Transverse colon (tissue), 4 donors: ENCODE measurements around the gene SLC27A4. TPM values are rescaled to one million over a fixed set of nuclear protein-coding genes. Genes with fewer than 3 reads are reported as not detected.

Experiments
- DNase-seq: peaks from one replicate; pipeline ENCODE4 v3.0.0-alpha.2; 2019
- H3K27ac ChIP-seq, 4 donors: fragments of 200-600 bp; sonication (generic); 2 replicates each; pipeline ENCODE4 v1.5.1; 2016 to 2018; ENCODE audit warnings: inconsistent platforms in 4 of 4
- H3K27me3 ChIP-seq: fragments of 200-600 bp; sonication (generic); 2 replicates; pipeline ENCODE4 v1.5.1; 2017; ENCODE audit warnings: inconsistent platforms
- H3K36me3 ChIP-seq, 4 donors: fragments of 200-600 bp; sonication (generic); 2 replicates each; pipeline ENCODE4 v1.5.1; 2017 to 2019; ENCODE audit warnings: inconsistent platforms in 4 of 4
- H3K4me1 ChIP-seq, 4 donors: fragments of 200-600 bp; sonication (generic); 2 replicates each; pipeline ENCODE4 v1.5.1; 2017 to 2020; ENCODE audit warnings: inconsistent platforms in 4 of 4
- H3K4me3 ChIP-seq, 4 donors: fragments of 200-600 bp; sonication (generic); 1 replicate in 1 of 4; 2 replicates in 3 of 4; pipeline versions ENCODE4 v1.5.1 to v1.6.1; 2017 to 2019; ENCODE audit warnings: inconsistent platforms in 4 of 4
- H3K9me3 ChIP-seq, 2 donors: fragments of 200-600 bp; sonication (generic); 2 replicates each; pipeline ENCODE4 v1.5.1; 2017 to 2019; ENCODE audit warnings: inconsistent platforms in 2 of 2
- CTCF ChIP-seq, 5 experiments: fragments of 200-600 bp in 3 of 5; fragments of 450-650 bp in 2 of 5; sonication (generic) in 3 of 5; IDR thresholded peaks; 1 replicate in 2 of 5; 2 replicates in 3 of 5; pipeline ENCODE4 v1.5.1; 2016 to 2017; ENCODE audit warnings: antibody characterized with exemption in 5 of 5, inconsistent platforms in 3 of 5, mild to moderate bottlenecking in 2 of 5, moderate library complexity in 1 of 5
- EP300 ChIP-seq: sonication (generic); formaldehyde crosslinking; IDR thresholded peaks from one replicate; pipeline ENCODE4 v1.6.1; 2017; ENCODE audit warnings: antibody characterized with exemption, low read depth
- POLR2A ChIP-seq: fragments of 450-650 bp; IDR thresholded peaks from one replicate; pipeline ENCODE4 v1.6.1; 2016; ENCODE audit warnings: antibody characterized with exemption, mild to moderate bottlenecking, moderate library complexity
- POLR2AphosphoS5 ChIP-seq, 3 donors: sonication (generic); formaldehyde crosslinking; IDR thresholded peaks; one replicate each; pipeline ENCODE4 v1.6.1; 2016; ENCODE audit warnings: antibody characterized with exemption in 3 of 3
- WGBS, 2 donors: methylation state at CpG; one replicate each; pipeline ENCODE4 v1.1.5; 2018; ENCODE audit warnings: low coverage in 1 of 2; 5-methylcytosine and 5-hydroxymethylcytosine counted together
- in situ Hi-C, 4 donors: fragments of 200-750 bp; cut with MboI; loops; one replicate each; pipeline versions ENCODE4 v1.15.0 to v1.15.1; 2017; ENCODE audit warnings: low sequenced_read_pairs in 3 of 4, low pct_ligation_motif_present in 1 of 4, low pct_unique_long_range_greater_than_20kb in 1 of 4
- intact Hi-C: fragments of 100-400 bp; cut with DNase I; formaldehyde crosslinking; loops from one replicate; pipeline ENCODE4 v1.15.1; 2023; ENCODE audit warnings: low total_unique reads
- total RNA-seq, 4 donors: library from RNA; depleted of rRNA; stranded (reverse); fragments of >200 nt; gene quantifications; one replicate each; pipeline ENCODE4 v1.1.0, GENCODE V29; 2016

SLC27A4 gene
- total RNA-seq, 4 donors from 2014 or later, result 26.3 to 92.4 (median 44.2) TPM

- peak; percentile 96 for DNase-seq
- TF ChIP-seq CTCF (IDR thresholded peaks at IDR 0.05), result peak in 1 of 5 experiments; percentile 2
- peak; percentile 78 to 85 (median 79) for TF ChIP-seq POLR2AphosphoS5 (IDR thresholded peaks at IDR 0.05)
- no peak for TF ChIP-seq EP300
- TF ChIP-seq POLR2A, result peak; percentile 93
- 0 to 1% methylated on average over 10 to 51 of the region's 55 CpGs for WGBS, 2 donors
- peaks cover 10 to 29% (median 20%) of the 10 kb centered on the region in 4 donors for H3K4me1 ChIP-seq
- intact Hi-C loops, result no loop called here
- peak within 1 kb of the TSS; percentile 86 to 98 (median 92) for H3K27ac ChIP-seq
- peak within 1 kb of the TSS; percentile 66 to 94 (median 78) for H3K4me3 ChIP-seq
- no peaks in the 10 kb centered on the region for H3K27me3 ChIP-seq
- H3K36me3 ChIP-seq, result no peaks in the 10 kb centered on the region
- H3K9me3 ChIP-seq, result no peaks in the 10 kb centered on the region
- in situ Hi-C loops, result no loop called here
Observed at GRCh38 chr9:128370752-128371629, 30.7 kb downstream of the SLC27A4 start, which contains the start of gene URM1. Gene URM1, plus strand, starts transcription at chr9:128371374. Its CDS starts 7 bp downstream, at chr9:128371381.

- H3K27ac ChIP-seq, result peak overlapping the region; percentile 86 to 98 (median 92)
- H3K9me3 ChIP-seq, result no peaks in the 10 kb centered on the region
- no peaks in the 10 kb centered on the region for H3K27me3 ChIP-seq
- no peak for DNase-seq
- peaks cover 10 to 29% (median 20%) of the 10 kb centered on the region in 4 donors for H3K4me1 ChIP-seq
- peak in 2 of 5 experiments; percentile 9 to 13 for TF ChIP-seq CTCF (IDR thresholded peaks at IDR 0.05)
- no peak for TF ChIP-seq EP300
- in situ Hi-C loops (no loop called here), intact Hi-C loops (no loop called here)
- H3K36me3 ChIP-seq, result no peaks in the 10 kb centered on the region
- peak overlapping the region; percentile 66 to 94 (median 78) for H3K4me3 ChIP-seq
- 0% methylated on average over 3 to 10 of the region's 10 CpGs for WGBS, 2 donors
Observed at GRCh38 chr9:128371630-128372117, 31.3 kb downstream of the SLC27A4 start.

- intact Hi-C loops (no loop called here), in situ Hi-C loops (no loop called here)
Observed at GRCh38 chr9:128372188-128372641, 31.9 kb downstream of the SLC27A4 start.

More at GRCh38 chr9:128372188-128372641, 31.9 kb downstream of the SLC27A4 start:
- 8 to 30% methylated on average over 1 to 4 of the region's 4 CpGs for WGBS, 2 donors
- Histone ChIP-seq H3K9me3 (no peaks in the 10 kb centered on the region), H3K27me3 (no peaks in the 10 kb centered on the region), H3K36me3 (no peaks in the 10 kb centered on the region), H3K27ac (peak overlapping the region; percentile 86 to 98 (median 92)), H3K4me3 (peak overlapping the region in 3 of 4 donors; percentile 71 to 94 (median 85)), H3K4me1 (peaks cover 10 to 29% (median 20%) of the 10 kb centered on the region in 4 donors)
- no peak for DNase-seq
- TF ChIP-seq POLR2AphosphoS5 (IDR thresholded peaks at IDR 0.05) (no peak), POLR2A (no peak), CTCF (IDR thresholded peaks at IDR 0.05) (no peak), EP300 (no peak)
